GF-D8 (cell line): ENCODE results near the gene NKAPL.
A peak's percentile ranks its signal among the peaks of the same experiment; 100 is the strongest.

Experiments
- DNase-seq: peaks from one replicate; lab custom pipeline; 2025; lab: John Stamatoyannopoulos, UW

NKAPL gene

DNA sequence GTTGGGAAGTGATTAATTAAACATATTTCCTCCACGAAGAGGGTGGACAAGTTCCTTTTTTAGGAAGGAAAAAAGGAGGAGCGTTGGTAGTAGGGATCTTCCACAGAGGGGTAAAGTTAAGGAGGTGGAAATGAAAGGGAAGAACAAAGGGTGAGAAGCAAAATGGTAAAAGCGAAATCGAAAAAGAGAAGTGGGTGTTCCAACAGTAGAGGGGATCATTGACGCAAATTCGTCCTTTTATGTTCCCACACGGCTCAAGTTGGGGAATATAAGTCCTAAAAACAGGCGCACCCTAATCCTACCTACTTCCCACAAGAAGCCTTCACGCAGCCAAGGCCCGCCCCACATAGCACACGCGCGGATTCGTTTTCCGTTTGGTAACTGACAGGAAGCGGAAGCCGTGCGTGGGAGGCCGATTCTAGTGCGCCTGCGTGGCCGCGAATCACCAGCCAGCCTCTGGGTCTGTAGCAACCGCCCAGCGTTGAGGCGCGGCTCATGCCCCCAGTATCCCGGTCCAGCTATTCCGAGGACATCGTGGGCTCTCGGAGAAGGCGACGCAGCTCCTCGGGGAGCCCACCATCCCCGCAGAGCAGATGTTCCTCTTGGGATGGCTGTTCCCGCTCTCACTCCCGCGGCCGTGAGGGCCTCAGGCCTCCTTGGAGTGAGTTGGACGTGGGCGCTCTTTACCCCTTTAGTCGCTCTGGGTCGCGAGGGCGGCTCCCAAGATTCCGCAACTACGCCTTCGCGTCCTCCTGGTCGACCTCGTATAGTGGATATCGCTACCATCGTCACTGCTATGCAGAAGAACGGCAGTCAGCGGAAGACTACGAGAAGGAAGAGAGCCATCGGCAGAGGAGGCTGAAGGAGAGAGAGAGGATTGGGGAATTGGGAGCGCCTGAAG, at the start of gene NKAPL:
Gene NKAPL, plus strand, starts transcription at position 421 of the 901 bp plus-strand sequence. Its CDS starts 75 bp downstream, at position 496.
- DNase-seq, result no peak

DNA sequence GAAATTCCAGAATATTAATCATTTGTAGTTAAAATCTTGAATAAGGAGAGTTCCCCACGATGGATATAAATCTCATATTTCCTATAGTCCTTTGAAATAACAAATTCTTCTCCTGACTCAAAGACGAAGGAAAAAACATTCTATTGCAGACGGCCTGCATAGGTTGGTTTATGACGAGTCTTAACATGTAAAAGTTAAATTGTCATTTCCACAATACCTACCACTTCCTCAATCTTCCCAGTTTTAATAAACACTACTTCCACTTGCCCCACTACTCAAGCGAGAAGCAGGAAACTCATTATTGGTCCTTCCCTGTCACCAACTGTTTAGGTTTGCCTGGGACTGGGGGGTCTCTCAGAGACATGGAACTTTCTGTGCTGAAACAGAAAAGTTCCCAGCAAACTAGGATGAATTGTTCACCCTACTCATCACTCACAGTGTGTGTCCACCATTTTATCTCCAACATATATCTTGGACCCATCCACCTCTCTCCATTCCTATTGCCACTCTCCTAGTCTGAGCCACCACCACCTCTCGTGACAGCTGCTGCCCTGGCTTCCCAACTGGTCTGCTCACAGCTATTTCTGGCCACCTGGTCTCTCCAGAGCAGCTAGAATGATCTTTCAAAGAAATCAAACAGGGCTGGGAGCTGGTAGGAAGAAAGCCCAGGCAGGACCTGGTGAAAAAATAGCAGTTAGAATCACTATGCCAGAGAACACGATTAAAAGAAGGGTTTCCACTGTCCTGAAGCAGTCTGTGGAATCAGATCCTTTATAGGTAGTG, 49.2 kb upstream of the NKAPL start:
- no peak for DNase-seq

DNA sequence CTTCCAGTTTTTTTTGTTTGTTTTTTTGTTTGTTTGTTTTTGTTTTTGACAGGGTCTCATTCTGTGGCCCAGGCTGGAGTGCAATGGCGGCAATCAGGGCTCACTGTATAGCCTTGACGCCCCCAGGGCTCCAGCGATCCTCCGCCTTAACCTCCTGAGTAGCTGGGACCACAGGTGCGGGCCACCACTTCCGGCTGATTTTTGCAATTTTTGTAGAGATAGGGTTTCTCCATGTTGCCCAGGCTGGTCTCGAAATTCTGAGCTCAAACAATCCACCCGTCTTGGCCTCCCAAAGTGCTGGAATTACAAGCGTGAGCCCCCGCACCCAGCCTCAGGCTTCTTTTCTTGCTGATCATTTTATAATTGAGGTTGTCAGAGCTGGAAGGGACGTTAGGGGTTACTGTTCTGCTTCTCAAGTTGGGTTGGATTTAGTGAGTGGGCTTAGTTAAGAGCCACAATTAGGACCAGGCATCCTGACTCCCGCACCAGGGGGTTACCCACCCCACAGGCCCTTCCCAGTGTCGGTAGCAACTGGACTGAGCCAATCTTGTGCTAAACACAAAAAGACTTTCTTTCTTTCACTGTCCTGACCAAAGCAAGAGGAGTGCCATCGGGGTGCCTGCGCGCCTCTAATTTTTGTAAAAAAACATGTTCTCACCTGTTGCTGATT, 47.1 kb upstream of the NKAPL start:
- no peak for DNase-seq

DNA sequence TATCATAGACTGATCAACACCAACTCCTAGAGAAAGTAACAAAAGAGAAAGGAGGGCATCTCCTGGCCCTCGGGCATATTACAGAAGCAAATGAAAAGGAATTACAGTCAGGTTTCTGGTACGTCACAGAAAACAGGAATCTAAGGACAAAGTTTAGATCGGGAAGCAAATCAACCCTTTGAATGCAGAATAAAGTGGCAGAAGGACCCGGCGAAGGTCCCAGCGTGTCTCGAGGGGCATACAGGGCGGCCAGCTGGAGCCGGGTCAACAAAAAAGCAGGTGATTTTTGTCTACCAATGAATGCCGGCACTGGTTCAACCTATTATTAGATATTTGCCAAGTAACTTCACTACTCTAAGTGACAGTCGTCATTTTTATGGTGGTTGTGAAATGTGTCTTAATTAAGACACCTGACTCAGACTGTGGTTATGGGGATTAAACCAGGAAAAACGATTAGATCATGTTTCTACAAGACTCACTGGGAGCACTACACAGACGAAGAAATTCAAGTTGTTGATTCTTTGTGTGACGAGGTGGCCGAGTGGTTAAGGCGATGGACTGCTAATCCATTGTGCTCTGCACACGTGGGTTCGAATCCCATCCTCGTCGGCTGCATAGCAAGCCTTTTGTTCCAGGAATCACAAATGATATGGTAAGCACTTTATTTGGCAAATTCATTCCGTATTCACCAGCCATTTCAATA, 46.4 kb upstream of the NKAPL start:
- peak; percentile 43 for DNase-seq

DNA sequence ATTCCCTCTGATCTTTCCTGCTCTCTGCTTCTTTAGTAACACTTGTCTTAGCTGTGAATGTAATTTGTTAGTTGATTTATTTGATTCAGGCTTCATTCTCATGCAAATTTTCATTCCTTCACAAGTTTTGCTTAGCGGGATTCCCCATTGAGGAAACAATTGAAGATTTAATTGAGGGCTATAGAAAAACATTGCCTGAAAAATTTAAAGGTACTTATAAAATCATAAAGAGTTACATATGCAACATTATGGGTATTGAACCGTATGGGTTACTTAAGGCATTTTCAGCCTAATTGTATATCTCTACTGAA, 45.9 kb upstream of the NKAPL start:
- no peak for DNase-seq

DNA sequence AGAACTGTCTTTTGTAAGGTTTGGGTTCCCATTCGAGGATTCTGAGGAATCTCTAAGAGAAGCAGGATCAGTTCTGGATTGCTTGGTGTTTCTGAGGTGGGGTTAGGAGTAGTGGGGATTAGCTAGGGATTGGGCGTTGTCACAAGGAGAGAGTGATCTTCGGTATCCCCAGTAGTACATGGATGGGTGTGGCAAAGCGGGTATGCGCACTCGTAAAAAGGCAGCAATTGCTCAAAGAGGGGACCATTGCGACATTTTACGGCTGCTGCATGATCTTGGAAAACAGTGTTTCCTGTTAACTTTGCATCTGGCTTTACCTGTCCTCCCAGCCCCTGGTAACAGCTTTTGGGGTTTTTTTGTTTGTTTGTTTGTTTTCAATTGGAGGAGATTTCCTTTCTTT, 43.7 kb upstream of the NKAPL start:
- no peak for DNase-seq

DNA sequence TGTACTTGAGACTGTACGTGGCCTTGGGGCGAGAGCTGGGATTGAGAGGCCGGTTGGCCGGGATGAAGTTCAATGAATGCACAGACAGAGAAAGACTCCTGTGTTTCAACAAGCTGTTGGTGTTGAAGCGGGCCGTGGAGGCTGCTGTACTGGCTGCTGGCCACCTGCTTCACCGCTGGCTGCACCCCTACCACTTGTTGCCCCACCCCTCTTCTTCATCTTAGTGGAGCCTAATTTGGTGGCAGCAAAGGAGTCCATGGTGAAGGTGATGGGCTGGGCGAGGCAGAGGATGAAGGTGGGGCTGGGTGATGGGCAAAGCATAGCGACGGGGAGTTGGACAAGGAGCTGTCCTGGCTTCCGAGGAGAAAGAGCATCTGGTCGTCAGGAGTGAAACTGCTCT, 41.2 kb upstream of the NKAPL start:
- DNase-seq, result no peak

DNA sequence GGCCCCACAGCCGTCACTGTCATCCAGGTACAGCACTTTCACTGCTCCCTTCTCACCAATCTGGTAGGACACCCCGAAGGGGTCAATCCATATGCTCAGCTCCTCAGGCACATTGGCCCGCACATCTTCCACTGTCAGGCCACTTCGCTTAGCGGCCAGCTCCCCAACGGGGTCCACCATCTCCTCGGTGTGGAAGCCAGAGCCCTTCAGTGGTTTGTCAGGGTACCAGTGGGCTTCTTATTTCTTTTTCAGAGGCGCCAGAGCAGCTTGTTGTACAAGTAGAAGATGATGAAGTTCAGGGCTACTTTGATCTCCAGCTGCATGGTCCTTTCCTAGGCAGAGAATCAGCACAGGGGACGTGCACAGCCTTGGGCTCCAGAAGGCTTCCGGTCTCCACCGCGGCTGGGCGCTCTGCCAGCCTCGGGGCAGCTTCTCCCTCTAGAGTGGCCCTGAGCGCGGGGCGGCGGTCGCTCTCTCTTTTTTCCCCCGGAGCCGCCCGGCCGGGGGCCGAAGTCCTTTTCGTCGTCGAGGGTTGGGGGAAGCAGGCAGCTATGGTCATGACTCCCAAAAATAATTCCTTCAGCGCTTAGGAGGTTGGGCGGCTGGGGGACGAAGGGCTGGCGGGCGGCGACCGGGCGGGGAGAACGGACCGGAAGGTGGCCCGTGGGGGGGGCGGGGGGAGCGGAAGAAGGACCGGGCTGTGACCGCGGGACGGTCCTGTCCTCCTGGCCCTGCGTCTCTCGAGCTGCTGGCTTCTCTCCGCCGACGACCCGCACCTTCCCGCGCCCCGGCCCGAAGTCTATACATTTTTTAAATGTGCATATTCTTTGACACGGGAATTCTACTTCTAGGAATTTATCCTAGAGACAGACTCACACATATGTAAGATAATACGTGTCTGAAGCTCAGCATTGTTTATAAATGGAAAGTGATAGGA, 40.5 kb upstream of the NKAPL start:
- peak; percentile 20 for DNase-seq

DNA sequence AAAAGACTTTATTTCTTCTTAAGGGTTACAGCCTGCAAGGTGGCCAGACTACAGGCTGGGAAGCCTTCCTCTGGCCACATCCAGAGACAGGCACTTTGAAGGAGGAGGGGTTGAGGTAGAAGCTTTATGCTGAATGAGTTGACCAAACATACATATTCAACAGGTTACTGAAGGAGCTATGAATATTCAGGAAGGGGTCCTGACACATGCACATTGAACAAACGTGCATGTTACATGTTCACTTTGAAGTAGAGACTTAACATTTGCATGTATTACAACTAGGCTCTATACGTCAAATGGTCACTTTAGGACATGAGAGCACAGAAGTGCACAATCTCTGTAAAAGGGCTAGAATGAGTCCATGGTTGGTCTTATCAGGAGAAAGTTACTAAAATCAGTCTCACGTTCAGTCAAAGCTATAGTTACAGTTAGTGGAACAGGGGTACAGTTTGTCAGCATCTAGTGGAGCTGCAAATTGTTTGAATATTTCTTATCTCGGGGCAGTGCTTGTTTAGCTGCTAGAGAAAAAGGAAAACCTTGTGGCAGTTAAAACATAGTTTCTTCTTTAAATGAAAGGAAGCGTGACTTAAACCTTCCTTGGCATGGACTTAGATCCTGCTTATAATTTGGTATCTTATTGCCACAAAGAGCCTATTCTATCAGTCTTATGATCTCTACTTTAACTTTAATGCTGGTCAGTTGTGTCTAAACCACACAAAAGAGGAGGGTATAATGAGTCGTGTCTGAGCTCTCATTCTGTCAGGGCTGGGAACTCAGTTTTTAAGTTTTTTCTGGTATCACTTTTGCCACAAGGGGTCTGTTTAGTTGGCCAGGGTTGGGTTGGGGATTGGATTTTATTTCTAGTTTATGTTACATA, 38.6 kb upstream of the NKAPL start:
- no peak for DNase-seq

DNA sequence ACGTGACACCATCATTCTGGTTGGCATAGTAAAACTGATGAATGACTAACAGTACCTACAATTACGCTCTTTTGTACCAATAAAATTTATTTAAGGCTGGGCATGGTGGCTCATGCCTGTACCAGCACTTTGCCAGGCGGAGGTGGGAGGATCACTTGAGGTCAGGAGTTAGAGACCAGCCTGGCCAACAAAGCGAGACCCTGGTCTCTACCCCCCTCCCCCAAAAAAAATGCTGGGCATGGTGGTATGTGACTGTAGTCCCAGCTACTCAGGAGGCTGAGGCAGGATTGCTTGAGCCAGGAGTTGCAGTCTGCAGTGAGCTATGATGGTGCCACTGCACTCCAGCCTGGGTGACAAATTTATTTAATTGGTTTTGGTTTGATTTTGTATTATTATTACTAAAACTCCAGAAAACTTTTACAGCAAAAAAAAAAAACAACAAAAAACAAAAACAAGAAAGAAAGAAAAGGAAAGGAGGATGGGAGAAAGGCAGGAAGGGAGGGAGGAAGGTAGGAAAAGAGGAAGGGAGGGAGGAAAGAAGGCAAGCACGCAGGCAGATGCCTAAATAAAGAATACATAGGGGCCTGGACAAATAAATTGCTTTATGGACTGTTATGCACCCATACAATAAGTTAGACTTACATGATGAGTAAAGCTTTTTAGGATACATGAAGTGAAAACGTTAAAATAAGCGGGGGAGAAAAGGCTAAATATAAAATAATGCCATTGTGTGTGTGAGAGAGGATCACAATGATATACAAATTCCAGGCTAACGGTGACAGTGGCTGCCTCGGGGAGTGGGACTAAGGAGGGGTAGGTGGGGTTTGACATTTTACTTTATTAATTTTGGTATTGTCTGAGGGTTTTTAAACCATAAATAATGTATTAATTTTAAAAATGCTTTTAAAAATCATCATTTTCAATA, 34.7 kb upstream of the NKAPL start:
- no peak for DNase-seq

DNA sequence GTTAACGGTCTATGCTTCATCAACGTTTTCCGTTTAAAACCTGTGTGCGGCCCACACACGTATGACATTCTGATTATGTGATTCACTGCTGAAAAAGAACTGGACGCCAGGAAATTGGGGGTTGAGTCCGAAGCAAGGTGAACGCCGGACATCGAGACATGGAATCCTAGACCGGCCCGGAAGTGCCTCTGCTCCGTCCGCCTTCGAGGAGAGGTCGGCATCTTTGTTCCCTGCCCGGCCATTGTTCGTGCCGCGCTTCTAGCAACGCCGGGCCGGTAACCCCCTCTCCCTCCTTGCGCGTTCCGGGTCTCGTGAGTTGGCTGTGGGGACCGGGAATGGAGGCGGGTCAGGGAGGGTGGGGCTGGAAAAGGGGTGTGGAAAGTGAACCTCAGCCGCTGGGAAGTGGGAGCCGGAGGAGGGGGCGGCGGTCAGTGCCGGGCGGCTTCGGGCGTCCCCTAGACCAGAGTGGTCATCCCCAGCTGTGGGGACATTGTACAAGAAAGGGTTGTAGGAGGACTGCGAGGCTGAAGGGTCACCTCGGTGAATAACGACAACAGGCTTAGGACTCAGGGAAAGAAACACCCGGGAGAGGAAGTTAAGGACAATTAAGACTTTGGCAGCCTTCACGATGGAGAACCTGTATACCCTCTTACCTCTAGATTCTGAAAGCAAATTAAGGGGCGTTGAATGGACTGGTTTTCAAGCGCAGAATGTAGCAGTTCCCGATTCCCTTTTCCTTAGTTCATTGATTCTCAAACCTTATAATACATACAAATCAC, 33.9 kb upstream of the NKAPL start, which contains the start of gene ZSCAN9:
Gene ZSCAN9, plus strand, starts transcription at position 220 of the 779 bp plus-strand sequence. CDS start 1,810 bp downstream, outside the sequence.
- DNase-seq, result peak; percentile 16

DNA sequence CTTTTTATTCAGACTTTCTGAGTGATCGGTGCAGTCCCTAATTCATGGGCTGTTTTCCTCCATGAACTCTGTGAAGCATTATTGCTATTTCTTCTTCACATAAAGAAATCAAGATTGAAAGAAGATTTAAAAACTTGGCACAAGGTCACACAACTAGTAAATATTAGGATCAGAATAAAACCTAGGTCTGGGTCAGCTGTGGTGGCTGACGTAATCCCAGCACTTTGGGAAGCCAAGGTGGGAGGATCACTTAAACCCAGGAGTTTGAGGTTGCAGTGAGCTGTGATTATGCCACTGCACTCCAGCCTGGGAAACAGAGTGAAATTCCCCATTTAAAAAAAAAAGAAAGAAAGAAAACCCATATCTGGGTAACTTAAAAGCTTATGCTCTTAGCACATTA, 32.6 kb upstream of the NKAPL start:
- no peak for DNase-seq

DNA sequence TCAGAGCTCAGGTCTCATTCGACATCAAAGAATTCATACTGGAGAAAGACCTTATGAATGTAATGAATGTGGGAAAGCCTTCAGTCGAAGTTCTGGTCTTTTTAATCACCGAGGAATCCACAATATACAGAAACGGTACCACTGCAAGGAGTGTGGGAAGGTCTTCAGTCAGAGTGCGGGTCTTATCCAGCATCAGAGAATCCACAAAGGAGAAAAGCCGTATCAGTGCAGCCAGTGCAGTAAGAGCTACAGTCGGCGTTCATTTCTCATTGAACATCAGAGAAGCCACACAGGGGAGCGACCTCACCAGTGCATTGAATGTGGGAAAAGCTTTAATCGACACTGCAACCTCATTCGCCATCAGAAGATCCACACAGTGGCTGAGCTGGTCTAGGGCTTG, 26.3 kb upstream of the NKAPL start:
- DNase-seq, result no peak

DNA sequence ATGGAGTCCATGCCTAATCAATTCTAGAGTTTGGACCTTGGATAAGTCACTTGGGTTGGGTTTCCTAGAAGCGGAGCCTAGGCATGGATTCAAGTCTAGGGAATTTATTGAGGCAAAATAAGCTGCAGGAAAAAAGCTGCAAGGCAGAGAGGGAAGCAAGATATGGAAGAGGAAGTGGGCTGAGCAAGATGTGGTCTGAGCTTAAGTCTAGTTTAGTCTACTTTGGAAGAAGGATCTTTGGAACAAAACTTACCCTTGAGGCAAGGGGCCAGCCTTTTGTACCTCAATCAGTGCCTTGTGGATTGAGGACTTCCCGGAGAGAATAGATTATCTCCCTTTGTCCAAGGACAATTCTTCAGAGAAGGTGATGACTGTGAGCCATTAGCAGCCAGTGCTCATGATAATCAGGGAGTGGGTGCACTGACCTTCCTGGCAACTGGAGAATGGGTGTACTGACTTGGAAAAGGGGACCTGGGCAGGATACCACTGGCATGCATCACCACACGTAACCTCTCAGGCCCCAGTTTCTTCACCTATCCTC, 23.1 kb upstream of the NKAPL start:
- peak; percentile 9 for DNase-seq

DNA sequence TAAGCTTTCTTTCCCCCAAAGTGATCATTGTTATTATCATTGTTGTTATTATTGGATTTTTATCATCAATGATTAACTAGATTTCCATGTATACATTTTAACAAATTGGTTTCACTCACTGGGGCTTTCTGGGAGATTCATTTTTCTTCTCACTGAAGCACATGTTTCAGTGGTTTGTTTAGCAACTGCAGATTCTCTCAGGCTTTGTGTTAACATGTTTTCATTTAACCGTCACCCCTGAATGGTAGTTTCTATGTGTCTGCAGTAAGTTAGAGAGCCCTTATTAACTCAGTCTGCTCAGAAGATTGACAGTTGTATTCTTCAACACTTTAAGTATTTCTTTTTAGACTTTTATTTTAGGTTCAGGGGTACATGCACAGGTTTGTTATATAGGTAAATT, 19.5 kb upstream of the NKAPL start:
- DNase-seq, result no peak

DNA sequence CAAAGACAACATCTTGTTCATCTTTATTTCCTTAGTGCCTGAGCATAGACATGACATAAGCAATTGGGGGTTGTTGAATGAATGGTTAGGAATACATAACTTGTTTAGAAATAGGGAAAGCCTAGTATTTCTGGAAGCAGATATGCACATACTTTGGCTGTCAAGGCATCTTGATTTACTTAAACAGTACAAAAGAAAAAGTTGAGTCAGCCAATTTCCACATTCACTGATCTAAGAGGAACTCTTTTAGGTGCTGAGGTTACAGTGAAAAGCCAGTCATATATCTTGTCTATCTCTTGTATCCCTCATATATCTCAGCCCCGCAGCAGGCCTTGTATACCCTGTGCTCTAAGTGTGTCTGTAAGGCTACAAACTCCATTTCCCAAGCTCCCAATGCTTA, 18.6 kb upstream of the NKAPL start:
- no peak for DNase-seq

DNA sequence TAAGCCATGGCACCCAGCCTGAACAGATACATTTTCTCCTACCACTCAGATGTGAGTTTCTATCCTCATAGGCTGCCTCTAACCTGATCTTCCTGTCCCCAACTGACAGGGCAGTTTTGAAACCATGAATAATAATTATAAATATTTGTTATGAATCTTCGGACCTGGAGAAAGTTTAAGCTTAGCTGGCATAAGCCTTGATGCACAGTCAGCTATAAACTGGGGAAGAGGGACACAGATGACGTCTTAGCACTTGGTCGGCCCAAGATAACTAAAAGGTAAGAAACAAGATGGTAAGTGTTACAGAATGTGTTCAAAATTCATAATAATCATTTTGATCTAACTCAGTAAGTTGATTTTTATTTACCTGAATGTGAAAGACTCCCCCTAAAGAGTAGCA, 15.2 kb upstream of the NKAPL start:
- no peak for DNase-seq
